Hematopoietic multipotent progenitor cell treated with erythropoietin and hydrocortisone succinate and interleukin-3 and kit ligand, for 15 days (in vitro differentiated cells): ENCODE measurements around the gene FGF12.

ENCODE experiments used
- DNase-seq: peaks from one replicate; pipeline ENCODE4 v3.0.0-alpha.2; 2015; ENCODE audit warnings: low spot score

Gene FGF12

GRCh38 chr3:192685801-192686200, 41.5 kb downstream of the FGF12 start:
- DNase-seq: no peak

GRCh38 chr3:192684151-192684550, 43.2 kb downstream of the FGF12 start:
- no peak for DNase-seq

- DNase-seq: no peak
These were observed 51.2 kb downstream of the FGF12 start for GRCh38 chr3:192675958-192676649.

- no peak for DNase-seq
These were observed 71.7 kb downstream of the FGF12 start for GRCh38 chr3:192655628-192656027.

DNA sequence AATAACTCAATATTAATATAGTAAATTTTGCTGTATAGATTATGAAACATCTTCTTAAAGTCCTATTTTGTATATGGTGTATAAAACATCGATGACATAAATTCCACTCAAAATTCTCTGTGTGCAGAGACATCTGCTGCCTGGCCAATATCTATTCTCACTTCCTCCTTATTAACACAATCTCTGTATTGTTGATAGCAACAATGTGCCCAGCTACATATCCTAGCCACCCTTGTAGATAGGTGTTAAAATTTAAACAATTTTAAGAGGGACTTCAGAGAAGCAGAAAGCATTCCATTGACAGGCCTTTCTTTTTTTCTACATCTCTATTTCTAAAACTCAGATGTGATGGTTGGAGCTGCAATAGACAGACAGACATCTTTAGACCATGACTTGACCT, 72.3 kb downstream of the FGF12 start:
- DNase-seq: no peak

GRCh38 chr3:192653862-192654261, 73.5 kb downstream of the FGF12 start:
- DNase-seq: no peak

DNA sequence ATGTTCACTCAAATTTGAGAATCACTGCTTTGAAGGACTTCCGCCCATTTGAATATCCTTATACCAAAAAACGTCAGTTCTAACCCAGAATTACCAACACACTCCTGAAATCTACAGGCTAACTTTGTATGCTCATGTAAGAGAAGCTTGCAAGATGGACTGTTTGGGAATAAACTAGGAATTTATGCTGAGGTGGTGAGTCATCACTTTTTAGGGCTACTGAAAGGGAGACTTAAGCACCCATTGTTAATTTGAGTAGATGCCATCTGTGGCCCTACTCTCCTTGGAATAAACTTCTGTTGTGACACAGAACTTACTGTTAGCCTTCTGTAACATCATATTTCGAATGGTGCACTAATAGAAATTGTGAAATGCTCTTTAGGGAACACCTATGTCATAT, 74.6 kb downstream of the FGF12 start:
- no peak for DNase-seq

GRCh38 chr3:192651836-192652512, 75.4 kb downstream of the FGF12 start:
- no peak for DNase-seq

DNA sequence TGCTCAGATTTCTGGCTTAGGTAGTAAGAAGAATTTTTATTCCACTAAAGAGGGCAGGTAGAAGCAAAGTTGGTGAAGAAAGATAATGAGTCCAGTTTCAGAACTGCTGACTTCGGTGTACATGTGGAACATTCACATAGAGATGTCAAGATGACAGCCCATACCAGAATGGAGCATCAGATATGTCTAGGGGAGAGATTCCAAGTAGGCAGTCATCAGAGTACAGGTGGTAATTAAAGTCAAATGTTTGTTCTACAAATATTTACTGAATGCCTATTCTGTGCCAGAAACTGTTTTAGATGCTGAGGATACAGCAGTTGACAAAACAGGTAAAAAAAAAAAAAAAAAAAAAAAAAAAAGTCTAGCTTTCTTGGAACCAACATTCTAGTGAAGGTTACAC, 81.9 kb downstream of the FGF12 start:
- DNase-seq: no peak

DNA sequence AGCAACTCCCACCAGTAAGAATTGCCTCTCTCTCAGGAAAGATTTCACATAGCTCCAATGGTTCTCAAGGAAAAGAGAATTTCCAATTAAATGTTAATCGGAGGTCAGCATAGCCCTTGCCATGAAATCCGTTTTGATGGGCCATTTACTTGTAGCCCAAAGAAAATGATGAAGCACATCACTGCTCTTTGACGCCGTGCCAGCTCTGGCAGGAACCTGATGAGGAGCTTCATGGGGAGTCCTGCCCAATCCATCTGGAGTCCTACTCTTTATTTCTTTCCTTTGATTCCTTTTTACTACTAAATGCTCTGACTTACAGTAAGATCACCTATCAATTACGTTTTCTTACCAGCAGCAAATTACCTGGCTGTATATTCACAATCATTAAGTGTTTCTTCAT, 84.7 kb downstream of the FGF12 start:
- DNase-seq: no peak

GRCh38 chr3:192641919-192642318, 85.4 kb downstream of the FGF12 start:
- no peak for DNase-seq

GRCh38 chr3:192639987-192640386, 87.4 kb downstream of the FGF12 start:
- DNase-seq: no peak

GRCh38 chr3:192637803-192638202, 89.5 kb downstream of the FGF12 start:
- no peak for DNase-seq

GRCh38 chr3:192636517-192637444, 90.6 kb downstream of the FGF12 start:
- no peak for DNase-seq

- DNase-seq: no peak
These were observed 97.9 kb downstream of the FGF12 start for GRCh38 chr3:192629429-192629828.

DNA sequence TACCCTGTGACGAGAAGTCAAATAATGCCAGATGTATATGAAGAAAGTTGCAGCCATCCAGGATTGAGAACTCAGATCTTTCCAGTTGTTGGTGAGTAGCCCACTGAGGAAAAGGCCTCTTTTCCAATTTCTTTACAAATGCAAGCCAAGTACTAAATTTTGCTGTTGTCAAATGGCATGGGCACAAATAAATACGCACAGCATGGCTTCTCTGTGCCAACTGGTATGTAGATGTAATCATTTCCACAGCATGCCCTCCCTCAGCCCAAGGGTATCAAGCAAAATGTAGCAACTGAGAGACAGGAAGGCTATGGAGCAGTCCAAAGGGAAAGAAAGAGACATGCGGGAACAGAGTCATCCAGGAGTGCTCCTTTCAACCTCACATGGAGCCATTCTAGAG, 105.4 kb downstream of the FGF12 start:
- DNase-seq: no peak

DNA sequence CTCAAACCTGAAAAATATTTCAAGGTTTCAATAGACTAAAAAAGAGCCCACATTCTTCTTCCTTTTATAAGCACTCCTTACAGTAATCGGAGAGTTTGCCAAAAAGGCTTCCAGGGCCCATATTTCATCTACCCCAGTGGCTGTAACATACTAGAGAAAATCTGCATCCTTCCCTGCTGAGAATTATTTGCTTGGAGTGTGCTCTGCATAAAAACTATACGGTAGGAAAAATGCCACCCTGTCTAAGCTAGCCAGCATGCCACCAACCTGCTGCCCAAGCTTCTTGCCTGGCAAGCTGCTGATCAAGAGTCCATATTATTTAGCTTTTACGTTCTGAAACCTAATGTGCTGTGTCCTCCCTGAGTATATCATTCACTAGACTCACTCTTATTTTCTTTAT, 107.1 kb downstream of the FGF12 start:
- DNase-seq: no peak

GRCh38 chr3:192611411-192611810, 115.9 kb downstream of the FGF12 start:
- no peak for DNase-seq

- no peak for DNase-seq
These were observed 118.4 kb downstream of the FGF12 start for GRCh38 chr3:192608726-192609600.

DNA sequence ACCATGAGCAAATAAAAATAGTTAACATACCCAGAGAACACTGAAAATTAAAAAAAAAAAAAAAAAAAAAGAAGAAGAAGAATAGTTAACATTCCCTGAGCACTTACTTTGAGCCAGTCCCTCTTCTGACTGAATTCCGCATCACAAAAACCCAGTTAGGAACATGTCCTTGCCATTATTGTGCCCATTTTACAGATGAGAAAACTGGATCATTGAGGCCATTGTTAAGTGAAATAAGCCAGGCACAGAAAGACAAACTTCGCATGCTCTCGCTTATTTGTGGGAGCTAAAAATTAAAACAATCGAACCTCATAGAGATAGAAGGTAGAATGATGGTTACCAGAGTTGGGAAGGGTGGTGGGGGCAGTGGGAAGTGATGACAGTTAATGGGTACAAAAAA, 119.5 kb downstream of the FGF12 start:
- DNase-seq: no peak

- DNase-seq: no peak
These were observed 129.4 kb downstream of the FGF12 start for GRCh38 chr3:192597913-192598312.

- DNase-seq: no peak
These were observed 129.8 kb downstream of the FGF12 start for GRCh38 chr3:192597506-192597905.
